Body of pancreas (tissue), 4 donors: Measurements from ENCODE around the gene USP47. TPM values are rescaled to one million over a fixed set of nuclear protein-coding genes. Genes with fewer than 3 reads are reported as not detected.

Experiments used
- ATAC-seq: fragments of 150-250 bp; one replicate; pipeline ENCODE4 v1.9.1; 2016
- DNase-seq, 4 donors: peaks; one replicate each; pipeline ENCODE4 v3.0.0-alpha.2; 2019
- H3K27ac ChIP-seq, 4 donors: fragments of 200-600 bp; sonication (generic); 1 replicate in 3 of 4; 2 replicates in 1 of 4; pipeline versions ENCODE4 v1.5.1 to v1.6.1; 2016 to 2019; ENCODE audit warnings: mild to moderate bottlenecking in 1 of 4, mixed read lengths in 1 of 4, moderate library complexity in 1 of 4
- H3K27me3 ChIP-seq, 2 donors: fragments of 200-600 bp; sonication (generic); one replicate each; pipeline ENCODE4 v1.6.0; 2016; ENCODE audit warnings: mild to moderate bottlenecking in 1 of 2
- H3K36me3 ChIP-seq, 2 donors: fragments of 200-600 bp; sonication (generic); replicated peaks in 1 of 2; 2 replicates each; pipeline ENCODE4 v1.5.1; 2016; ENCODE audit warnings: low read depth in 2 of 2; ENCODE audit not compliant: insufficient read depth in 1 of 2
- H3K4me1 ChIP-seq: fragments of 200-600 bp; sonication (generic); one replicate; pipeline ENCODE4 v1.6.0; 2016
- H3K4me3 ChIP-seq, 2 donors: fragments of 200-600 bp; sonication (generic); 1 replicate in 1 of 2; 2 replicates in 1 of 2; pipeline ENCODE4 v1.5.1; 2016 to 2019
- H3K9me3 ChIP-seq, 3 donors: fragments of 200-600 bp; sonication (generic); 1 replicate in 2 of 3; 2 replicates in 1 of 3; pipeline ENCODE4 v1.5.1; 2016
- POLR2A ChIP-seq, 3 donors: fragments of 450-650 bp; IDR thresholded peaks; one replicate each; pipeline ENCODE4 v1.6.1; 2016; ENCODE audit warnings: antibody characterized with exemption in 3 of 3, mild to moderate bottlenecking in 2 of 3
- WGBS, 2 donors: methylation state at CpG; one replicate each; pipeline ENCODE4 v1.1.5; 2017; 5-methylcytosine and 5-hydroxymethylcytosine counted together
- intact Hi-C: fragments of 100-400 bp; cut with DNase I; formaldehyde crosslinking; loops from one replicate; pipeline ENCODE4 v1.15.1; 2023
- total RNA-seq, 2 donors: library from RNA; depleted of rRNA; stranded (reverse); fragments of >200 nt; gene quantifications; one replicate each; pipeline ENCODE4 v1.1.0, GENCODE V29; 2016
- TF ChIP-seq, protein P1 (sequence below), 7 experiments: fragments of 450-650 bp in 4 of 7; fragments of 200-600 bp in 3 of 7; sonication (generic) in 3 of 7; IDR thresholded peaks; one replicate each; pipeline ENCODE4 v1.5.1; 2016 to 2019; ENCODE audit warnings: antibody characterized with exemption in 7 of 7

Gene USP47
- total RNA-seq, 2 donors from 2014 or later: 51.1 to 63.3 TPM

DNA sequence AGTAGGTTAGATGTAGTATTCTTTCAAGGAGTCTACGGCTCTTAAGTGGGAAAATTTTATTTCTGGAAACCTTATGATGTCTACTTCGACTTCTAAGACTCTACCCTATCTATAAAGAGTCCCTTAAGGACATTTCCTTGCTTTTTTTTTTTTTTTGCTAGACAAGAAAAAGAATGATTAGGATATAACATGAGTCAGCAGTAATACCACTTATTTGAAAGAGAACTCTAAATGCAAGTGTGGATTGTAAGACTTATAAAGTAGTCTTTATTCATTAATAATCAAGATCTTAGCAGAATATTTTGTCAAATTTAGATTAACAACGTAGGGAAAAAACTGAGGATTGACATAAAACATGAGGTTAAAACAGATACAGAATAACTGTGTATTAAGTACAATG is 95.7 kb downstream of the USP47 start:
- no peak for DNase-seq
- no peak for ATAC-seq
- no peak overlapping the region for H3K4me3 ChIP-seq
- WGBS, 2 donors: 71 to 72% methylated on average over 3 of the region's 3 CpGs
- H3K27ac ChIP-seq: no peak overlapping the region
- H3K27me3 ChIP-seq: no peaks in the 10 kb centered on the region
- no peaks in the 10 kb centered on the region for H3K9me3 ChIP-seq
- intact Hi-C loops: loop anchor here (10.0 kb wide), 1 partner anchor 107 kb away; no protein-coding TSS in a partner anchor
- TF ChIP-seq, protein P1, sequence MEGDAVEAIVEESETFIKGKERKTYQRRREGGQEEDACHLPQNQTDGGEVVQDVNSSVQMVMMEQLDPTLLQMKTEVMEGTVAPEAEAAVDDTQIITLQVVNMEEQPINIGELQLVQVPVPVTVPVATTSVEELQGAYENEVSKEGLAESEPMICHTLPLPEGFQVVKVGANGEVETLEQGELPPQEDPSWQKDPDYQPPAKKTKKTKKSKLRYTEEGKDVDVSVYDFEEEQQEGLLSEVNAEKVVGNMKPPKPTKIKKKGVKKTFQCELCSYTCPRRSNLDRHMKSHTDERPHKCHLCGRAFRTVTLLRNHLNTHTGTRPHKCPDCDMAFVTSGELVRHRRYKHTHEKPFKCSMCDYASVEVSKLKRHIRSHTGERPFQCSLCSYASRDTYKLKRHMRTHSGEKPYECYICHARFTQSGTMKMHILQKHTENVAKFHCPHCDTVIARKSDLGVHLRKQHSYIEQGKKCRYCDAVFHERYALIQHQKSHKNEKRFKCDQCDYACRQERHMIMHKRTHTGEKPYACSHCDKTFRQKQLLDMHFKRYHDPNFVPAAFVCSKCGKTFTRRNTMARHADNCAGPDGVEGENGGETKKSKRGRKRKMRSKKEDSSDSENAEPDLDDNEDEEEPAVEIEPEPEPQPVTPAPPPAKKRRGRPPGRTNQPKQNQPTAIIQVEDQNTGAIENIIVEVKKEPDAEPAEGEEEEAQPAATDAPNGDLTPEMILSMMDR (IDR thresholded peaks at IDR 0.05): no peak
- TF ChIP-seq POLR2A (IDR thresholded peaks at IDR 0.05): no peak
- no peaks in the 10 kb centered on the region for H3K4me1 ChIP-seq
- H3K36me3 ChIP-seq: peaks cover 7 to 17% of the 10 kb centered on the region in 2 donors

DNA sequence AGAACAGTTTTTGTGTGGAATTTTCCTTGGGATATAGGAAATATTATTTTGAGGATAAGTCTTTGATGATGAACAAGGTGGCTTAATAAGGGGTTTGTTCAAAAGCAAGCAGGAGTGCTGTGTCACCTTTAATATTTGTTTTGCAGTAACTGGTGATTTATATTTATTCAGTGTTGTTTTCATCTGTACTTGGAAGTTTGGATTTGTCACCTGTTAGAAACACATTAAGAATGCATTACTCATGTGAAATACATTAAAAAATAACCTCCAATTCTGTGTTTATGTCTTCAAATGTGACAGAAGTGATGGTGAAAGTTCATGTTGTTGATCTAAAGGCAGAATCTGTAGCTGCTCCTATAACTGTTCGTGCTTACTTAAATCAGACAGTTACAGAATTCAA is 96.2 kb downstream of the USP47 start:
- ATAC-seq: no peak
- no peak overlapping the region for H3K4me3 ChIP-seq
- WGBS, 2 donors: 88 to 94% methylated on average over 1 of the region's 1 CpG
- peaks cover 7 to 20% of the 10 kb centered on the region in 2 donors for H3K36me3 ChIP-seq
- no peak for DNase-seq
- H3K27me3 ChIP-seq: no peaks in the 10 kb centered on the region
- intact Hi-C loops: loop anchor here (10.0 kb wide), 1 partner anchor 107 kb away; no protein-coding TSS in a partner anchor
- H3K27ac ChIP-seq: no peak overlapping the region
- no peaks in the 10 kb centered on the region for H3K9me3 ChIP-seq
- TF ChIP-seq, protein P1 (IDR thresholded peaks at IDR 0.05): no peak
- no peak for TF ChIP-seq POLR2A (IDR thresholded peaks at IDR 0.05)
- H3K4me1 ChIP-seq: no peaks in the 10 kb centered on the region

DNA sequence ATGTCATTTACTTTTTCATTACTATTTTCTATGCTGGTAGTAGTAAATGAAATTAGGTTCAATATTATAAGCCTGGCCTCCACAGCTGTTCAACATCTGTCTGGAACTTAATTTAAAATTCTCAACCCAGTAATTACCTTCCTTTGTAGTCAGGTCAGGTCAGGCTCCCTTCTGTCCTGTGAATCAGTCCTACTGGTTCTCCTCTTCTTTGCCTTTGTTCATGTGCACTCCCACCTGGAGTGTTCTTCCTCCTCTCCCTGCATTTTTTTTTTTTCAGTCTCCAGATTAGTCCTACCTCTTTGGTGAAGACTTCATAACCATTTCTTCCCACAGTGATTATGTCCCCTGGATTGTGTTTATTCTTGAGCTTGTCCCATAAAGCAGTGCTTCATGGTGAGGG is 98.8 kb downstream of the USP47 start:
- Histone ChIP-seq H3K9me3 (no peaks in the 10 kb centered on the region), H3K36me3 (peaks cover 7 to 17% of the 10 kb centered on the region in 2 donors), H3K4me1 (no peaks in the 10 kb centered on the region), H3K27me3 (no peaks in the 10 kb centered on the region), H3K4me3 (no peak overlapping the region), H3K27ac (no peak overlapping the region)
- DNase-seq (no peak), ATAC-seq (no peak)
- TF ChIP-seq POLR2A (IDR thresholded peaks at IDR 0.05): no peak
- TF ChIP-seq, protein P1 (IDR thresholded peaks at IDR 0.05): no peak
- intact Hi-C loops: no loop called here

DNA sequence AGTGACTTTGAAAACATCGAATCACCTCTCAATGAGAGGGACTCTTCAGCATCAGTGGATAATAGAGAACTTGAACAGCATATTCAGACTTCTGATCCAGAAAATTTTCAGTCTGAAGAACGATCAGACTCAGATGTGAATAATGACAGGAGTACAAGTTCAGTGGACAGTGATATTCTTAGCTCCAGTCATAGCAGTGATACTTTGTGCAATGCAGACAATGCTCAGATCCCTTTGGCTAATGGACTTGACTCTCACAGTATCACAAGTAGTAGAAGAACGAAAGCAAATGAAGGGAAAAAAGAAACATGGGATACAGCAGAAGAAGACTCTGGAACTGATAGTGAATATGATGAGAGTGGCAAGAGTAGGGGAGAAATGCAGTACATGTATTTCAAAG is 100.9 kb downstream of the USP47 start:
- 85 to 93% methylated on average over 3 of the region's 3 CpGs for WGBS, 2 donors
- no peak overlapping the region for H3K27ac ChIP-seq
- TF ChIP-seq, protein P1 (IDR thresholded peaks at IDR 0.05): no peak
- no peak for TF ChIP-seq POLR2A (IDR thresholded peaks at IDR 0.05)
- no peaks in the 10 kb centered on the region for H3K9me3 ChIP-seq
- no peak for DNase-seq
- no peak for ATAC-seq
- H3K36me3 ChIP-seq: peaks cover 7 to 17% of the 10 kb centered on the region in 2 donors
- intact Hi-C loops: no loop called here
- no peak overlapping the region for H3K4me3 ChIP-seq
- no peaks in the 10 kb centered on the region for H3K4me1 ChIP-seq
- no peaks in the 10 kb centered on the region for H3K27me3 ChIP-seq

DNA sequence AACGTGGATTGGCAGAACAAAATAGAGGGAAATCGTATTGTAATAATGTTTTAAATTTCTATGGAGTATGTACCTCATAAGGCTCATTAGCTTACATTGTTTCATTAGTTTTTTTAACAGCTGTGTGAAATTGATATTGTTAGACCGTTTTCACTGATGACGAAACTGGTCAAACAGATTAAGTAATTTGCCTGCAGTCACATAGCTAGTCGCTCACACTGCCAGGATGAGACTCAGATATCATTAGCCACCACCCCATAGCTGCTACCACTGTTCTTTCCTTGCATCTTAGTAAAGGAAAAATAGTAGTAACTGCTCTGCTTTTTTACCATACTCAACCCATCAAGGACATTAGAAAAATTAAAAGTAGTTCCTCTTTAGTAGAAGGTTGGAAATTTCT is 102.7 kb downstream of the USP47 start:
- H3K27ac ChIP-seq: no peak overlapping the region
- no peak overlapping the region for H3K4me3 ChIP-seq
- intact Hi-C loops: no loop called here
- DNase-seq (no peak), ATAC-seq (no peak)
- peaks cover 0 to 13% of the 10 kb centered on the region in 2 donors for H3K36me3 ChIP-seq
- TF ChIP-seq POLR2A (IDR thresholded peaks at IDR 0.05): no peak
- TF ChIP-seq, protein P1 (IDR thresholded peaks at IDR 0.05): no peak
- no peaks in the 10 kb centered on the region for H3K4me1 ChIP-seq
- H3K9me3 ChIP-seq: no peaks in the 10 kb centered on the region
- WGBS, 2 donors: 75 to 83% methylated on average over 5 of the region's 5 CpGs
- no peaks in the 10 kb centered on the region for H3K27me3 ChIP-seq
